ENCODE measurements around the gene ITPA. TPM values are rescaled to one million over a fixed set of nuclear protein-coding genes. Genes with fewer than 3 reads are reported as not detected.

The ITPA gene
- total and polyA plus RNA-seq, 2 of the 8 experiments (the other 6 are each of a cell fraction or from before 2014, with no cell fraction given), result 88.2 to 94.0 TPM

DNA sequence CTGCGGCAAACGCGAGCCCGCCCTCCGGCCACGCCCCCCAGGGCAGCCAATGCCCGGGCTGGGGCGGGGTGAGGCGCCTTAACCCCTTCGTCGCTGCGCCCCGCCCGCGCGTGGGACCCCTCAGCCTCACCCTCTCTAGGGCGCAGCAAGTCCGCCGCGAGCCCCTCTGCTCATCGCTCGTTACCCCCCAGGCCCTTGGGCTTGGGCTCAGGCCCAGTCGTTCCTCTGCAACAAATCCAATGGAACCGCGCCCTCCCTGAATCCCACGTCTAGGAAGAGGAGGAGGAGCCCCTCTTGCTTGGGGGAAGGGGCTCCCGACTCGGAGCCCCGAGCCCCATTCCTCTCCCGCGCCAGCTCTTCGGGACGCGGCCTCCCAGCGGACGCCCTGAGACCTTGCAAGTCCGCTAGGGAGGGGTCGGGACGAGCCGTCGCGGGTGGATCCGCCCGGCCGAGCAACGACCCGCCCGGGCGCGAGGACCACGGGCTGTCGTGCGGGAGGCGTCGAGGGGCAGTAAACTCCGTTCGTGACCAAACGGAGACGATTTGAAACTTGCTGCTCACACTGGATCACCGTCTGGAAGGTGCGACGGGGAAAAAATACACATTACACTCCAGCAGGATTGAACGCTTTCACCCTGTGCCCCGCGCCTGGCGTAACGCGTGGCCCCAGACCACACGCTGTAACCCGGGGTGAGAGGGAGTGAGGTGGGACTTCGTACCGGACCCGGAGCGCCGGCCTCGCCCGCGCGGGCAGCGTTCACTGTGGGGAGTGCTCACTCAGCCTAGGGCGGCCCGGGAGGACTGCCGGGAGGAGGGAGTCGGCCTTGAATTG is 35.5 kb upstream of the ITPA start:
- no peak overlapping the region for H3K23ac ChIP-seq (ENCODE audit: insufficient read length)
- TF ChIP-seq CREB1 (IDR thresholded peaks at IDR 0.05) (no peak), POLR2AphosphoS5 (IDR thresholded peaks at IDR 0.05; ENCODE audit: low read depth, low read length) (peak; percentile 62; the same call in 1 of the 2 replicates), SUZ12 (IDR thresholded peaks at IDR 0.05; ENCODE audit: low read length) (no peak; the same call in 1 of the 2 replicates), GABPA (IDR thresholded peaks at IDR 0.05; ENCODE audit: borderline replicate concordance, insufficient read depth, low read length) (no peak; the same call in 1 of the 2 replicates), SIRT6 (IDR thresholded peaks at IDR 0.05; ENCODE audit: low read length) (no peak), BCL11A (IDR thresholded peaks at IDR 0.05; ENCODE audit: low read depth in 2 of 2, low read length in 2 of 2) (no peak), ZNF274 (IDR thresholded peaks at IDR 0.05; ENCODE audit: borderline replicate concordance, extremely low read depth, low read length) (no peak), CHD2 (IDR thresholded peaks at IDR 0.05; ENCODE audit: low read length) (no peak), EGR1 (IDR thresholded peaks at IDR 0.05; ENCODE audit: borderline replicate concordance, low read depth, low read length) (0 out of 2 replicates have a peak, but pooled peaks have one; percentile 9), CEBPB (IDR thresholded peaks at IDR 0.05; ENCODE audit: low read depth, low read length) (no peak), TCF12 (IDR thresholded peaks at IDR 0.05; ENCODE audit: low read depth, low read length) (no peak), RBBP5 (IDR thresholded peaks at IDR 0.05; ENCODE audit: borderline replicate concordance, low read depth, low read length) (peak; percentile 84; the same call in 1 of the 2 replicates)

More for the DNA sequence above, 35.5 kb upstream of the ITPA start:
- 1% methylated on average over 51 of the region's 84 CpGs; no CpG with 5 or more reads in 1 of the 2 experiments for WGBS, 2 experiments (ENCODE audit: extremely low coverage in 1 of 2, insufficient coverage in 1 of 2, insufficient read length in 1 of 2, insufficient replicate concordance in 2 of 2, low coverage in 1 of 2, low lambda C conversion rate in 2 of 2, missing lambda C conversion rate in 1 of 2)
- Histone ChIP-seq H3K56ac (replicated peaks; ENCODE audit: insufficient read length, low read depth, low read length) (peak overlapping the region; percentile 84), H4K8ac (ENCODE audit: extremely low read depth, insufficient read depth, low read length) (peak overlapping the region; percentile 88), H4K91ac (replicated peaks; ENCODE audit: insufficient read length, low read length) (peak overlapping the region; percentile 85), H2AFZ (ENCODE audit: low read length) (peak overlapping the region; percentile 80; the same call in 1 of the 2 replicates), H3K36me3 (ENCODE audit: control insufficient read depth in 2 of 4, insufficient read depth in 4 of 4, low read length in 3 of 4) (no peaks in the 10 kb centered on the region; a peak in 1 of 8 replicates), H3K27ac (ENCODE audit: low read depth, low read length) (peak overlapping the region; percentile 61), H3K79me2 (ENCODE audit: control insufficient read depth in 1 of 2, insufficient read depth in 2 of 2, low read length in 2 of 2) (peaks cover 0 to 17% of the 10 kb centered on the region in 2 experiments; a peak in 2 of 4 replicates), H3K4me1 (replicated peaks in 1 of 4; ENCODE audit: control insufficient read depth in 3 of 4, insufficient read depth in 4 of 4, low read length in 3 of 4) (peaks cover 4 to 21% (median 14%) of the 10 kb centered on the region in 4 experiments), H2BK12ac (ENCODE audit: low read depth, low read length) (peak overlapping the region; percentile 96), H3K23me2 (ENCODE audit: low read depth, low read length) (peaks cover 9% of the 10 kb centered on the region; the same call in 1 of the 2 replicates), H3K4ac (replicated peaks; ENCODE audit: insufficient read length, low read depth, low read length) (peak overlapping the region; percentile 97), H3K18ac (ENCODE audit: extremely low read depth, low read length) (peak overlapping the region; percentile 91), H2BK15ac (ENCODE audit: low read length) (peak overlapping the region; percentile 98), H3K4me2 (ENCODE audit: insufficient read depth in 1 of 2, low read depth in 2 of 2, low read length in 2 of 2) (peak overlapping the region; percentile 73 to 77), H4K20me1 (replicated peaks in 1 of 2; ENCODE audit: control insufficient read depth in 1 of 2, insufficient read depth in 2 of 2, low read length in 2 of 2) (peaks cover 0 to 4% of the 10 kb centered on the region in 2 experiments), H3K27me3 (replicated peaks in 1 of 4; ENCODE audit: control insufficient read depth in 3 of 4, extremely low read depth in 1 of 4, insufficient read depth in 3 of 4, low read length in 3 of 4) (no peaks in the 10 kb centered on the region), H2BK120ac (replicated peaks; ENCODE audit: low read depth, low read length) (peak overlapping the region; percentile 83), H2BK20ac (ENCODE audit: low read length) (no peak overlapping the region), H3K4me3 (ENCODE audit: extremely low read depth in 1 of 4, insufficient read depth in 2 of 4, low read depth in 3 of 4, low read length in 4 of 4) (peak overlapping the region; percentile 83 to 95 (median 91)), H2BK5ac (ENCODE audit: low read depth, low read length) (peak overlapping the region; percentile 95), H4K5ac (ENCODE audit: insufficient read length, low read depth, low read length) (peak overlapping the region; percentile 99), H2AK5ac (ENCODE audit: low read depth, low read length) (no peak overlapping the region), H3K9ac (replicated peaks in 1 of 4; ENCODE audit: extremely low read depth in 1 of 4, low read depth in 3 of 4, low read length in 3 of 4) (peak overlapping the region; percentile 80 to 87 (median 86)), H3K14ac (ENCODE audit: insufficient read length) (peak overlapping the region; percentile 100), H3K9me3 (ENCODE audit: insufficient read depth in 2 of 2, low read depth in 1 of 2, low read length in 1 of 2) (no peaks in the 10 kb centered on the region), H3K79me1 (ENCODE audit: low read depth, low read length) (no peaks in the 10 kb centered on the region; the same call in 1 of the 2 replicates)
- FAIRE-seq, result no peak
- ChIA-PET POLR2A (ENCODE audit: partially characterized antibody) (interaction anchor here (0.6 to 3.9 kb wide), 6 partner anchors 11 to 35 kb away, joined by 3 to 19 read pairs (median 6); partner anchors contain the start of genes FASTKD5, ITPA and UBOX5), CTCF (ENCODE audit: partially characterized antibody) (interaction anchor here (0.8 kb wide), 1 partner anchor 81 kb away, joined by 3 read pairs; no protein-coding TSS in a partner anchor)
- peak; percentile 71 to 98 for DNase-seq (ENCODE audit: low read depth in 1 of 2, low spot score in 2 of 2)
